SK-N-MC (cell line): ENCODE measurements around the gene CNPY1.

Experiments used
- EZH2 ChIP-seq: fragments of 200-600 bp; sonication (generic); IDR thresholded peaks from one replicate; pipeline ENCODE4 v1.6.1; 2017; ENCODE audit warnings: antibody characterized with exemption
- FOXP2 ChIP-seq: optimal IDR thresholded peaks from 2 replicates; pipeline ENCODE3; 2011; ENCODE audit warnings: mild to moderate bottlenecking, moderate library complexity; ENCODE audit not compliant: insufficient read depth; ENCODE audit errors: extremely low read length, control extremely low read depth
- POLR2AphosphoS5 ChIP-seq: IDR thresholded peaks from 2 replicates; pipeline ENCODE4 v1.6.1; 2012; ENCODE audit warnings: mild to moderate bottlenecking, low read depth, low read length, borderline replicate concordance

DNA sequence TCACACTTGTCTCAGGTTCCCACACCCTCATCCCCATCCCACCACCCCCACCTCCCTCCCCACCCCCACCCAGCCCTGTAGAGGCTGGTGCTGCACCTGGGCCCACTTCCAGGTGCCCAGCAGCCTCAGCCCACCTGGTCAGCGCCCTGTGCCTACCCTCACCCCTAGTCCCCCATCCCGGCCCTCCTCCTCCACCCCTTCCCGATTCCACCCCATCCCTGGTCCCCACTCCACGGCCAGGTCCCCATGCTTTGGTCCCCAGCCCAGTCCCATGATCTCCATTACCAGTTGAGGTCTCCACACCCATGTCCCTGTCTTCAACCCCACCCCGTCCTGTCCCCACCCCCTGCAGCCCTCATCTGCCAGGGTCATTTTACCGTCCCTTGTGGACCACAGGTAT is 24.6 kb upstream of the CNPY1 start:
- TF ChIP-seq POLR2AphosphoS5 (no peak), FOXP2 (no peak), EZH2 (no peak)
